Right lobe of liver (tissue), 6 donors: ENCODE measurements around the gene COPZ1. TPM values are rescaled to one million over a fixed set of nuclear protein-coding genes. Genes with fewer than 3 reads are reported as not detected.
"Not testable (repeated sequence)": the region's sequence is repeated elsewhere in the genome, so short reads cannot be mapped to it uniquely, and the experiment has no call there.

ENCODE experiments used
- ATAC-seq, 4 donors: fragments of 200-7000 bp; cut with Tn5 transposase; one replicate each; pipeline ENCODE4 v1.9.1; 2020; ENCODE audit warnings: mild to moderate bottlenecking in 4 of 4, moderate library complexity in 4 of 4
- DNase-seq, 3 donors: peaks; one replicate each; pipeline ENCODE4 v3.0.0-alpha.2; 2020
- H3K27ac ChIP-seq, 3 donors: fragments of 200-600 bp; one replicate each; pipeline ENCODE4 v1.8.0; 2022
- H3K27me3 ChIP-seq, 2 donors: fragments of 200-600 bp; one replicate each; pipeline ENCODE4 v1.8.0; 2022
- H3K36me3 ChIP-seq, 4 donors: fragments of 200-600 bp; sonication (generic) in 1 of 4; one replicate each; pipeline versions ENCODE4 v1.5.1 to v1.8.0; 2017 to 2022; ENCODE audit warnings: control low read depth in 1 of 4
- H3K4me1 ChIP-seq, 4 donors: fragments of 200-600 bp; sonication (generic) in 1 of 4; one replicate each; pipeline versions ENCODE4 v1.5.1 to v1.8.0; 2017 to 2022; ENCODE audit warnings: control low read depth in 1 of 4
- H3K4me3 ChIP-seq, 3 donors: fragments of 200-600 bp; one replicate each; pipeline ENCODE4 v1.8.0; 2022
- H3K9me3 ChIP-seq, 4 donors: fragments of 200-600 bp; sonication (generic) in 1 of 4; one replicate each; pipeline versions ENCODE4 v1.5.1 to v1.8.0; 2017 to 2022; ENCODE audit warnings: control low read depth in 1 of 4
- CTCF ChIP-seq, 4 donors: fragments of 200-600 bp in 3 of 4; fragments of 450-650 bp in 1 of 4; IDR thresholded peaks; one replicate each; pipeline versions ENCODE4 v1.5.1 to v1.8.0; 2016 to 2022; ENCODE audit warnings: antibody characterized with exemption in 4 of 4, mild to moderate bottlenecking in 2 of 4
- POLR2A ChIP-seq: fragments of 450-650 bp; IDR thresholded peaks from one replicate; pipeline ENCODE4 v1.6.1; 2017; ENCODE audit warnings: antibody characterized with exemption, mild to moderate bottlenecking
- WGBS: methylation state at CpG from one replicate; pipeline ENCODE4 v1.1.6; 2018; ENCODE audit warnings: low coverage, low lambda C conversion rate; ENCODE audit not compliant: insufficient coverage; ENCODE audit errors: missing lambda C conversion rate; 5-methylcytosine and 5-hydroxymethylcytosine counted together
- intact Hi-C, 2 donors: fragments of 100-400 bp; cut with DNase I; formaldehyde crosslinking; loops; one replicate each; pipeline versions ENCODE4 v1.11.2 to v1.14.1; 2022
- total RNA-seq, 6 experiments: library from RNA; depleted of rRNA in 2 of 6; stranded (reverse); fragments of >200 nt in 2 of 6; fragmentation: NEBNext Ultra II Directional in 3 of 6; extraction: Animal tissue kit (Norgen Biotek cat#: 25700) in 3 of 6; gene quantifications; one replicate each; pipeline versions ENCODE4 v1.1.0 to v1.2.4, GENCODE V29; 2016 to 2023
- donor health status: DM: no; HTN: yes; CAD: no.
- donor health status: DM: no; HTN: no; CAD: no.
- donor health status: DM: no; HTN: no; CAD: no.
- donor health status: DM: no; HTN: yes; CAD: no.
- donor health status: DM: no; HTN: yes; CAD: no.

The COPZ1 gene
- total RNA-seq, 6 experiments from 2014 or later: 67.3 to 89.2 (median 74.9) TPM

GRCh38 chr12:54306925-54307741 is 17.8 kb upstream of the COPZ1 start:
- no peak overlapping the region for H3K27ac ChIP-seq

GRCh38 chr12:54311051-54311450 is 13.9 kb upstream of the COPZ1 start:
- H3K36me3 ChIP-seq: no peaks in the 10 kb centered on the region
- WGBS: 51% methylated on average over 2 of the region's 2 CpGs
- no peaks in the 10 kb centered on the region for H3K9me3 ChIP-seq
- ATAC-seq (no peak), DNase-seq (no peak)
- TF ChIP-seq CTCF (IDR thresholded peaks at IDR 0.05): no peak
- no peak for TF ChIP-seq POLR2A
- H3K27me3 ChIP-seq: no peaks in the 10 kb centered on the region
- intact Hi-C loops: no loop called here
- no peak overlapping the region for H3K4me3 ChIP-seq
- no peak overlapping the region for H3K27ac ChIP-seq
- peaks cover 0 to 4% (median 0%) of the 10 kb centered on the region in 4 donors for H3K4me1 ChIP-seq

More at GRCh38 chr12:54306925-54307741, 17.8 kb upstream of the COPZ1 start:
- Histone ChIP-seq H3K9me3 (no peaks in the 10 kb centered on the region), H3K4me3 (no peak overlapping the region), H3K36me3 (no peaks in the 10 kb centered on the region), H3K4me1 (peaks cover 0 to 19% (median 0%) of the 10 kb centered on the region in 4 donors), H3K27me3 (no peaks in the 10 kb centered on the region)
- ATAC-seq: peak; percentile 66 to 76 (median 68)
- DNase-seq: peak; percentile 80 to 90 (median 87)
- TF ChIP-seq CTCF (IDR thresholded peaks at IDR 0.05) (no peak), POLR2A (no peak)
- 77% methylated on average over 4 of the region's 8 CpGs for WGBS
- intact Hi-C loops: no loop called here

- ATAC-seq: not testable (repeated sequence)
Measured at GRCh38 chr12:54312309-54312708, 12.6 kb upstream of the COPZ1 start.

GRCh38 chr12:54321363-54321762 is 3.6 kb upstream of the COPZ1 start:
- intact Hi-C loops: no loop called here
- H3K36me3 ChIP-seq: no peaks in the 10 kb centered on the region
- DNase-seq: no peak
- peaks cover 0 to 7% (median 0%) of the 10 kb centered on the region in 4 donors for H3K4me1 ChIP-seq
- H3K9me3 ChIP-seq: no peaks in the 10 kb centered on the region
- TF ChIP-seq POLR2A: no peak
- 91% methylated on average over 5 of the region's 5 CpGs for WGBS
- H3K27ac ChIP-seq: no peak overlapping the region
- H3K4me3 ChIP-seq: no peak overlapping the region
- ATAC-seq: no peak
- H3K27me3 ChIP-seq: no peaks in the 10 kb centered on the region

More at GRCh38 chr12:54312309-54312708, 12.6 kb upstream of the COPZ1 start:
- WGBS: 90% methylated on average over 3 of the region's 7 CpGs
- H3K36me3 ChIP-seq, H3K27ac ChIP-seq, H3K4me1 ChIP-seq, H3K4me3 ChIP-seq, H3K9me3 ChIP-seq, intact Hi-C loops, DNase-seq, H3K27me3 ChIP-seq: not testable (repeated sequence)

GRCh38 chr12:54325442-54326109 is 645 bp downstream of the COPZ1 start:
- ATAC-seq, H3K36me3 ChIP-seq, DNase-seq, intact Hi-C loops, H3K9me3 ChIP-seq, H3K27me3 ChIP-seq: not testable (repeated sequence)
- WGBS: 32% methylated on average over 17 of the region's 22 CpGs
- Histone ChIP-seq H3K27ac (peak overlapping the region; percentile 73 to 81 (median 76)), H3K4me1 (peaks cover 0 to 34% (median 12%) of the 10 kb centered on the region in 4 donors), H3K4me3 (peak overlapping the region; percentile 47 to 93 (median 69))
